Right atrium auricular region (tissue), 2 donors: ENCODE results near the gene MCU. TPM values are rescaled to one million over a fixed set of nuclear protein-coding genes. Genes with fewer than 3 reads are reported as not detected.

Experiments
- DNase-seq: peaks from one replicate; pipeline ENCODE4 v3.0.0-alpha.2; 2019; ENCODE audit warnings: low spot score
- H3K27ac ChIP-seq, 2 donors: fragments of 200-600 bp; sonication (generic); 1 replicate in 1 of 2; 2 replicates in 1 of 2; pipeline ENCODE4 v1.5.1; 2016 to 2019
- H3K27me3 ChIP-seq, 2 donors: fragments of 200-600 bp; sonication (generic); one replicate each; pipeline versions ENCODE4 v1.5.1 to v1.6.0; 2017 to 2019
- H3K36me3 ChIP-seq: fragments of 200-600 bp; sonication (generic); one replicate; pipeline ENCODE4 v1.5.1; 2016
- H3K4me1 ChIP-seq, 2 donors: fragments of 200-600 bp; sonication (generic); one replicate each; pipeline versions ENCODE4 v1.5.1 to v1.6.0; 2017 to 2019
- H3K4me3 ChIP-seq, 2 donors: fragments of 200-600 bp; sonication (generic); 1 replicate in 1 of 2; 2 replicates in 1 of 2; pipeline ENCODE4 v1.5.1; 2017 to 2019; ENCODE audit warnings: mild to moderate bottlenecking in 1 of 2, moderate library complexity in 1 of 2
- H3K9me3 ChIP-seq, 2 donors: fragments of 200-600 bp; sonication (generic); one replicate each; pipeline ENCODE4 v1.5.1; 2019
- CTCF ChIP-seq, 2 donors: fragments of 200-600 bp; sonication (generic); IDR thresholded peaks; one replicate each; pipeline ENCODE4 v1.5.1; 2019; ENCODE audit warnings: antibody characterized with exemption in 2 of 2
- total RNA-seq, 2 donors: library from RNA; depleted of rRNA; stranded (reverse); fragments of >200 nt; gene quantifications; one replicate each; pipeline ENCODE4 v1.1.0, GENCODE V29; 2016

MCU gene
- total RNA-seq, 2 donors from 2014 or later: 12.4 to 14.2 TPM

DNA sequence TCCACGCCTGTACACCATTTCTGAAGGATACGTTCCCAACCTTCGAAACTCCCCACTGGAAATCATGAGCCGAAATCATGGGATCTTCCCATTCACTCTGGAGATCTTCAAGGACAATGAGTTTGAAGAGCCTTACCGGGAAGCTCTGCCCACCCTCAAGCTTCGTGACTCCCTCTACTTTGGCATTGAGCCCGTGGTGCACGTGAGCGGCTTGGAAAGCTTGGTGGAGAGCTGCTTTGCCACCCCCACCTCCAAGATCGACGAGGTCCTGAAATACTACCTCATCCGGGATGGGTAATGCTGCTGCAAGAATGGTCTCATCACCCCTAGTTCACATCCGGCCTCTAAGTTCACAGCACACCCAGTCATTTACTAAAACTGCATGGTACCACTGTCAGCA lies 232.4 kb downstream of the MCU start:
- no peak overlapping the region for H3K27ac ChIP-seq
- no peak for TF ChIP-seq CTCF (IDR thresholded peaks at IDR 0.05)
- no peak overlapping the region for H3K4me3 ChIP-seq
- H3K36me3 ChIP-seq: no peaks in the 10 kb centered on the region
- H3K9me3 ChIP-seq: peaks cover 0 to 11% of the 10 kb centered on the region in 2 donors
- H3K27me3 ChIP-seq: no peaks in the 10 kb centered on the region
- no peaks in the 10 kb centered on the region for H3K4me1 ChIP-seq
- DNase-seq: no peak

GRCh38 chr10:72925951-72926465 lies 234.1 kb downstream of the MCU start:
- Histone ChIP-seq H3K27ac (no peak overlapping the region), H3K4me1 (no peaks in the 10 kb centered on the region), H3K36me3 (no peaks in the 10 kb centered on the region), H3K27me3 (no peaks in the 10 kb centered on the region), H3K4me3 (no peak overlapping the region), H3K9me3 (peaks cover 0 to 3% of the 10 kb centered on the region in 2 donors)
- TF ChIP-seq CTCF (IDR thresholded peaks at IDR 0.05): no peak
- DNase-seq: no peak

- Histone ChIP-seq H3K4me3 (no peak overlapping the region), H3K4me1 (no peaks in the 10 kb centered on the region), H3K9me3 (no peaks in the 10 kb centered on the region), H3K27me3 (no peaks in the 10 kb centered on the region), H3K27ac (no peak overlapping the region), H3K36me3 (no peaks in the 10 kb centered on the region)
- no peak for DNase-seq
- no peak for TF ChIP-seq CTCF (IDR thresholded peaks at IDR 0.05)
Observed at GRCh38 chr10:72927485-72927884, 235.5 kb downstream of the MCU start.

GRCh38 chr10:72928798-72929197 lies 236.9 kb downstream of the MCU start:
- no peak for DNase-seq
- H3K4me3 ChIP-seq: no peak overlapping the region
- no peaks in the 10 kb centered on the region for H3K27me3 ChIP-seq
- no peak overlapping the region for H3K27ac ChIP-seq
- no peak for TF ChIP-seq CTCF (IDR thresholded peaks at IDR 0.05)
- H3K4me1 ChIP-seq: no peaks in the 10 kb centered on the region
- no peaks in the 10 kb centered on the region for H3K36me3 ChIP-seq
- no peaks in the 10 kb centered on the region for H3K9me3 ChIP-seq

DNA sequence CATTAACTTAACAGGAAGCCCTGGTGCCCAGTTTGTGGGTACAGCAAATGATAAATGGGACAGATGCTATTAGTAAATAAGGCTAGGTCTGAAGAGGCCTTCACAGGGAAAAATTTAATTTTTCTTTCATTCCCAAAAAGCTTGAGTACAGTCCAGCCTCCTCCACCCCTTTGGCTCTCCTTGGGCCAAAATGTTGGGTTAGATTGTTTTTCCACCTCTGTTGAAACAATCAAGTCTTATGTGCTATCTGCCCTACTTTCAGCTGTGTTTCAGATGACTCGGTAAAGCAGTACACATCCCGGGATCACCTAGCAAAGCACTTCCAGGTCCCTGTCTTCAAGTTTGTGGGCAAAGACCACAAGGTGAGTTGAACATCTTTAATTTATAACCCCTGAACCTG lies 238.3 kb downstream of the MCU start:
- no peak for DNase-seq
- TF ChIP-seq CTCF (IDR thresholded peaks at IDR 0.05): no peak
- H3K27ac ChIP-seq: no peak overlapping the region
- H3K27me3 ChIP-seq: no peaks in the 10 kb centered on the region
- no peak overlapping the region for H3K4me3 ChIP-seq
- H3K36me3 ChIP-seq: peaks cover 4% of the 10 kb centered on the region
- H3K9me3 ChIP-seq: no peaks in the 10 kb centered on the region
- H3K4me1 ChIP-seq: no peaks in the 10 kb centered on the region
